ENCODE measurements around the gene LRPAP1.
"Not testable (repeated sequence)": the region's sequence is repeated elsewhere in the genome, so short reads cannot be mapped to it uniquely, and the experiment has no call there.

The LRPAP1 gene

DNA sequence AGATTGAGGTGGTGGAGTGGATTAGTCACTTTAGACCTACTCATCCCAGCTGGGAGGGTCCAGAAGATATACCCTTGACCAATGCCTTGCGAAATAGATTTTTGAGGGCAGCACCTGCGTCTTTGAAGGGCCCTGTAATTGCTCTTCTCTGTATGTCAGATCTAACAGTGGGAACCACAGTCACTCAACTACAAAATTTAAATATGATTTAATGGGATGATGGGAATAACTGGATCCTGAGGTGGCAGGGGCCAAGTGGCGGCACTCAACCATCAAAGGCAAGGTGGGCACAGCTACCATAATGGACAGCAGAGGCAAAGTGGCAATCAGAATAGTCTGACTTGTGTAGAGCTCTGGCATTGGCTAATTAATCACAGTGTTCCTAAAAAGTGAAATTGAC, 76.6 kb downstream of the LRPAP1 start:
- DNase-seq = not testable (repeated sequence)
